ENCODE data around the gene RAET1L. TPM values are rescaled to one million over a fixed set of nuclear protein-coding genes. Genes with fewer than 3 reads are reported as not detected.

The RAET1L gene
- polyA plus RNA-seq, 1 donor (not counting 4 experiments of a cell fraction or from before 2014, with no cell fraction given): 6.9 TPM

DNA sequence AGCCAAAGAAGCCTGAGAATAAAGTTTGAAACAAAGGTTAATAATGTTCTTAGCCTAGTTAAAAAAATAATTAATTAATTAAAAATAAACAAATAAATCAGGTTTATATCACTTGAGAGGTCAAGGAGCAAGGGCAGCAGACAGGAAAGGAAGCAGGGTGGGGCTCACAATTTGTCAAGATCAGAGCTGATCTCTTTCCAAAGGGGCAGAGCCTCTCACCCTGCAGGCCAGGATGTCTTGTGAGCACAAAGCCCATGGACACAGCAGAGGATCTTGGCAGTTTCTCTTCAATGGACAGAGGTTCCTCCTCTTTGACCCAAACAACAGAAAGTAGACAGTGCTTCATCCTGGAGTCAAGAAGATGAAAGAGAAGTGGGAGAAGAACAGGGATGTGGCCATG is 46.7 kb downstream of the RAET1L start:
- Histone ChIP-seq H3K9ac (ENCODE audit: control insufficient read depth, extremely low read depth, insufficient read depth, low read length) (no peak overlapping the region), H3K79me2 (ENCODE audit: control insufficient read depth, insufficient read depth, low read length) (no peaks in the 10 kb centered on the region), H3K9me1 (ENCODE audit: control insufficient read depth, extremely low read depth, insufficient read depth, low read length) (no peaks in the 10 kb centered on the region), H3K27ac (ENCODE audit: control insufficient read depth, insufficient read depth, low read length) (no peak overlapping the region), H4K20me1 (ENCODE audit: control insufficient read depth, extremely low read depth, insufficient read depth, low read length) (no peaks in the 10 kb centered on the region), H3K4me1 (ENCODE audit: control insufficient read depth, extremely low read depth, insufficient read depth, low read length) (no peaks in the 10 kb centered on the region), H3K9me3 (ENCODE audit: control insufficient read depth, low read depth, low read length) (no peaks in the 10 kb centered on the region), H3K36me3 (ENCODE audit: control insufficient read depth in 2 of 2, extremely low read depth in 1 of 2, insufficient read depth in 2 of 2, low read length in 2 of 2) (no peaks in the 10 kb centered on the region), H2AFZ (ENCODE audit: control insufficient read depth, low read length) (no peak overlapping the region), H3K4me2 (ENCODE audit: control insufficient read depth, extremely low read depth, insufficient read depth, low read depth, low read length) (no peak overlapping the region), H3K4me3 (ENCODE audit: control insufficient read depth in 2 of 3, extremely low read depth in 1 of 3, insufficient read depth in 2 of 3, low read depth in 1 of 3, low read length in 3 of 3) (no peak overlapping the region), H3K27me3 (ENCODE audit: control insufficient read depth, extremely low read depth, insufficient read depth, low read length) (peaks cover 47% of the 10 kb centered on the region)
- dilution Hi-C loops (cut with MboI; ENCODE audit: extremely low pct_ligation_motif_present, low sequenced_read_pairs): no loop called here
- no peak for TF ChIP-seq EZH2 (IDR thresholded peaks at IDR 0.05; ENCODE audit: low read length)
- TF ChIP-seq, protein P1, sequence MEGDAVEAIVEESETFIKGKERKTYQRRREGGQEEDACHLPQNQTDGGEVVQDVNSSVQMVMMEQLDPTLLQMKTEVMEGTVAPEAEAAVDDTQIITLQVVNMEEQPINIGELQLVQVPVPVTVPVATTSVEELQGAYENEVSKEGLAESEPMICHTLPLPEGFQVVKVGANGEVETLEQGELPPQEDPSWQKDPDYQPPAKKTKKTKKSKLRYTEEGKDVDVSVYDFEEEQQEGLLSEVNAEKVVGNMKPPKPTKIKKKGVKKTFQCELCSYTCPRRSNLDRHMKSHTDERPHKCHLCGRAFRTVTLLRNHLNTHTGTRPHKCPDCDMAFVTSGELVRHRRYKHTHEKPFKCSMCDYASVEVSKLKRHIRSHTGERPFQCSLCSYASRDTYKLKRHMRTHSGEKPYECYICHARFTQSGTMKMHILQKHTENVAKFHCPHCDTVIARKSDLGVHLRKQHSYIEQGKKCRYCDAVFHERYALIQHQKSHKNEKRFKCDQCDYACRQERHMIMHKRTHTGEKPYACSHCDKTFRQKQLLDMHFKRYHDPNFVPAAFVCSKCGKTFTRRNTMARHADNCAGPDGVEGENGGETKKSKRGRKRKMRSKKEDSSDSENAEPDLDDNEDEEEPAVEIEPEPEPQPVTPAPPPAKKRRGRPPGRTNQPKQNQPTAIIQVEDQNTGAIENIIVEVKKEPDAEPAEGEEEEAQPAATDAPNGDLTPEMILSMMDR (optimal IDR thresholded peaks at IDR 0.05 in 1 of 3, IDR thresholded peaks at IDR 0.05 in 1 of 3, conservative IDR thresholded peaks at IDR 0.05 in 1 of 3; ENCODE audit: extremely low read depth in 1 of 3, insufficient read depth in 2 of 3, low read length in 3 of 3): no peak
- DNase-seq (ENCODE audit: low read depth, low spot score) (no peak), FAIRE-seq (no peak)

DNA sequence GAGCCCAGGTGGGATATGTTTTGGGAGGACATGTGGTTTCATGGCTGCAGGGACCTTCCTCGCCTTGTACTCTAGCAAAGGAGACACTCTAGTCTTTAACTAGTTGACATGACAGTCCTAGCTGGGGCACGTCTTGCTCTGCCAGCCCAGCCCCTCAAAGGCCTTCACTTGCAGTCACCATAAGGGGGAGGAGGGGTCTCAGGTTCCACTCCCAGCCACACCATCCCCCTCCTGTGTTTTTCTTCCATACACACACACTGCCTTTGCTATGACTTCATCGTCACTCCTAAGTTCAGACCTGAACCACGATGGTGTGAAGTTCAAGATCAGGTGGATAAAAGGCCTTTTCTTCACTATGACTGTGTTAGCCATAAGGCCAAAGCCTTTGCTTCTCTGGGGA is 48.1 kb downstream of the RAET1L start:
- H3K27me3 ChIP-seq (ENCODE audit: control insufficient read depth, extremely low read depth, insufficient read depth, low read length): peaks cover 36% of the 10 kb centered on the region
- no peak for FAIRE-seq

More for the DNA sequence above, 48.1 kb downstream of the RAET1L start:
- no peak for DNase-seq (ENCODE audit: low read depth, low spot score)
- H3K4me2 ChIP-seq (ENCODE audit: control insufficient read depth, extremely low read depth, insufficient read depth, low read depth, low read length): no peak overlapping the region
- no peak overlapping the region for H3K27ac ChIP-seq (ENCODE audit: control insufficient read depth, insufficient read depth, low read length)
- no peak for TF ChIP-seq EZH2 (IDR thresholded peaks at IDR 0.05; ENCODE audit: low read length)
- TF ChIP-seq, protein P1 (optimal IDR thresholded peaks at IDR 0.05 in 1 of 3, IDR thresholded peaks at IDR 0.05 in 1 of 3, conservative IDR thresholded peaks at IDR 0.05 in 1 of 3; ENCODE audit: extremely low read depth in 1 of 3, insufficient read depth in 2 of 3, low read length in 3 of 3): no peak
- no peaks in the 10 kb centered on the region for H3K9me1 ChIP-seq (ENCODE audit: control insufficient read depth, extremely low read depth, insufficient read depth, low read length)
- no peaks in the 10 kb centered on the region for H3K9me3 ChIP-seq (ENCODE audit: control insufficient read depth, low read depth, low read length)
- H3K4me1 ChIP-seq (ENCODE audit: control insufficient read depth, extremely low read depth, insufficient read depth, low read length): no peaks in the 10 kb centered on the region
- no peak overlapping the region for H3K4me3 ChIP-seq (ENCODE audit: control insufficient read depth in 2 of 3, extremely low read depth in 1 of 3, insufficient read depth in 2 of 3, low read depth in 1 of 3, low read length in 3 of 3)
- no peak overlapping the region for H2AFZ ChIP-seq (ENCODE audit: control insufficient read depth, low read length)
- dilution Hi-C loops (cut with MboI; ENCODE audit: extremely low pct_ligation_motif_present, low sequenced_read_pairs): no loop called here
- no peaks in the 10 kb centered on the region for H3K79me2 ChIP-seq (ENCODE audit: control insufficient read depth, insufficient read depth, low read length)
- no peaks in the 10 kb centered on the region for H3K36me3 ChIP-seq (ENCODE audit: control insufficient read depth in 2 of 2, extremely low read depth in 1 of 2, insufficient read depth in 2 of 2, low read length in 2 of 2)
- no peak overlapping the region for H3K9ac ChIP-seq (ENCODE audit: control insufficient read depth, extremely low read depth, insufficient read depth, low read length)
- H4K20me1 ChIP-seq (ENCODE audit: control insufficient read depth, extremely low read depth, insufficient read depth, low read length): no peaks in the 10 kb centered on the region
